ENCODE results near the gene SPATA1.

SPATA1 gene

GRCh38 chr1:84508510-84508909 lies 2.3 kb downstream of the SPATA1 start:
- no peak for DNase-seq (ENCODE audit: low read depth)

GRCh38 chr1:84509029-84509428 lies 2.8 kb downstream of the SPATA1 start:
- no peak for DNase-seq (ENCODE audit: low read depth)

GRCh38 chr1:84510165-84510564 lies 4.0 kb downstream of the SPATA1 start:
- DNase-seq (ENCODE audit: low read depth): no peak

- no peak for DNase-seq (ENCODE audit: low read depth)
These were observed 4.5 kb downstream of the SPATA1 start for GRCh38 chr1:84510668-84511067.

- DNase-seq (ENCODE audit: low read depth): no peak
These were observed 18.4 kb downstream of the SPATA1 start for GRCh38 chr1:84524590-84524989.

- no peak for DNase-seq (ENCODE audit: low read depth)
These were observed 19.6 kb downstream of the SPATA1 start for GRCh38 chr1:84525779-84526178.

- no peak for DNase-seq (ENCODE audit: low read depth)
These were observed 32.4 kb downstream of the SPATA1 start for GRCh38 chr1:84538599-84538998.

- no peak for DNase-seq (ENCODE audit: low read depth)
These were observed 33.8 kb downstream of the SPATA1 start for GRCh38 chr1:84539972-84540371.

- no peak for DNase-seq (ENCODE audit: low read depth)
These were observed 34.6 kb downstream of the SPATA1 start for GRCh38 chr1:84540759-84541158.

- no peak for DNase-seq (ENCODE audit: low read depth)
These were observed 35.5 kb downstream of the SPATA1 start for GRCh38 chr1:84541679-84542078.

- DNase-seq (ENCODE audit: low read depth): no peak
These were observed 44.6 kb downstream of the SPATA1 start for GRCh38 chr1:84550826-84551225.

- DNase-seq (ENCODE audit: low read depth): no peak
These were observed 63.0 kb downstream of the SPATA1 start for GRCh38 chr1:84569216-84569615.

- DNase-seq (ENCODE audit: low read depth): no peak
These were observed 64.4 kb downstream of the SPATA1 start for GRCh38 chr1:84570436-84571149.

GRCh38 chr1:84571150-84571535 lies 65.0 kb downstream of the SPATA1 start:
- DNase-seq (ENCODE audit: low read depth): no peak

GRCh38 chr1:84573481-84573966 lies 67.3 kb downstream of the SPATA1 start:
- no peak for DNase-seq (ENCODE audit: low read depth)

GRCh38 chr1:84573967-84574842 lies 68.0 kb downstream of the SPATA1 start, which contains the start of gene CTBS:
Gene CTBS, minus strand, starts transcription at chr1:84574440. Its CDS starts 25 bp downstream, at chr1:84574415.
- peak; percentile 81 for DNase-seq (ENCODE audit: low read depth)

GRCh38 chr1:84574936-84575335 lies 68.8 kb downstream of the SPATA1 start:
- DNase-seq (ENCODE audit: low read depth): no peak

GRCh38 chr1:84581648-84582047 lies 75.5 kb downstream of the SPATA1 start:
- no peak for DNase-seq (ENCODE audit: low read depth)

- DNase-seq (ENCODE audit: low read depth): no peak
These were observed 76.8 kb downstream of the SPATA1 start for GRCh38 chr1:84582802-84583587.

GRCh38 chr1:84583648-84584047 lies 77.5 kb downstream of the SPATA1 start:
- no peak for DNase-seq (ENCODE audit: low read depth)

GRCh38 chr1:84584126-84584525 lies 77.9 kb downstream of the SPATA1 start:
- DNase-seq (ENCODE audit: low read depth): no peak

- DNase-seq (ENCODE audit: low read depth): no peak
These were observed 79.6 kb downstream of the SPATA1 start for GRCh38 chr1:84585803-84586202.

All from activated T-cell treated with anti-CD3 and anti-CD28 coated beads for 48 hours (primary cell).